GM23338 (cell line): Measurements from ENCODE around the gene PKIB. TPM values are rescaled to one million over a fixed set of nuclear protein-coding genes. Genes with fewer than 3 reads are reported as not detected.
A peak's percentile ranks its signal among the peaks of the same experiment; 100 is the strongest.

Experiments
- ATAC-seq: fragments of 200-7000 bp; cut with Tn5 transposase; 3 replicates; pipeline ENCODE4 v1.9.1; 2020
- DNase-seq: peaks from one replicate; pipeline ENCODE4 v3.0.0-alpha.2; 2015; ENCODE audit warnings: low spot score
- H2AFZ ChIP-seq: fragments of 200-600 bp; sonication (generic); 2 replicates; pipeline ENCODE4 v1.8.0; 2016; ENCODE audit warnings: antibody characterized with exemption, mild to moderate bottlenecking, moderate library complexity
- H3F3A ChIP-seq: fragments of 200-600 bp; sonication (generic); replicated peaks from 2 replicates; pipeline ENCODE4 v1.8.0; 2017; ENCODE audit warnings: antibody characterized with exemption, mixed run types, low read depth
- H3K27ac ChIP-seq: fragments of 200-600 bp; sonication (generic); 2 replicates; pipeline ENCODE4 v1.6.1; 2016; ENCODE audit warnings: low read depth
- H3K27me3 ChIP-seq: fragments of 200-600 bp; sonication (generic); 2 replicates; pipeline ENCODE4 v1.8.0; 2016; ENCODE audit warnings: mild to moderate bottlenecking, mixed run types, moderate library complexity; ENCODE audit not compliant: insufficient read depth
- H3K36me3 ChIP-seq: fragments of 200-600 bp; sonication (generic); 2 replicates; pipeline ENCODE4 v1.8.0; 2016; ENCODE audit warnings: mild to moderate bottlenecking; ENCODE audit not compliant: insufficient read depth
- H3K4me1 ChIP-seq: fragments of 200-600 bp; sonication (generic); 2 replicates; pipeline ENCODE4 v1.8.0; 2016; ENCODE audit warnings: mild to moderate bottlenecking, moderate library complexity; ENCODE audit not compliant: insufficient read depth
- H3K4me2 ChIP-seq: fragments of 200-600 bp; sonication (generic); 2 replicates; pipeline ENCODE4 v1.7.1; 2017; ENCODE audit warnings: mixed run types
- H3K4me3 ChIP-seq: fragments of 200-600 bp; sonication (generic); 2 replicates; pipeline ENCODE4 v1.6.1; 2016; ENCODE audit warnings: mixed run types
- H3K79me2 ChIP-seq: fragments of 200-600 bp; sonication (generic); replicated peaks from 2 replicates; pipeline ENCODE4 v1.8.0; 2017; ENCODE audit warnings: mild to moderate bottlenecking; ENCODE audit not compliant: insufficient read depth
- H3K9me2 ChIP-seq: fragments of 200-600 bp; sonication (generic); 2 replicates; pipeline ENCODE4 v1.8.0; 2017; ENCODE audit not compliant: insufficient read depth
- H4K20me1 ChIP-seq: fragments of 200-600 bp; sonication (generic); replicated peaks from 2 replicates; pipeline ENCODE4 v1.8.0; 2017; ENCODE audit warnings: mild to moderate bottlenecking; ENCODE audit not compliant: insufficient read depth
- H3K27ac Mint-ChIP-seq: 2 replicates; pipeline ENCODE4 v1.8.0; 2020; ENCODE audit warnings: inconsistent platforms, mild to moderate bottlenecking, moderate library complexity, mixed read lengths
- H3K27me3 Mint-ChIP-seq: 3 replicates; pipeline ENCODE4 v1.8.0; 2022; ENCODE audit warnings: low read depth, mild to moderate bottlenecking, moderate library complexity, mixed read lengths, inconsistent platforms; ENCODE audit not compliant: insufficient read depth, poor library complexity
- H3K36me3 Mint-ChIP-seq: 3 replicates; pipeline ENCODE4 v1.8.0; 2021; ENCODE audit warnings: low read depth, mild to moderate bottlenecking, inconsistent platforms, moderate library complexity, mixed read lengths
- H3K4me1 Mint-ChIP-seq: 3 replicates; pipeline ENCODE4 v1.8.0; 2020; ENCODE audit warnings: mild to moderate bottlenecking, inconsistent platforms, mixed read lengths
- H3K4me3 Mint-ChIP-seq: 3 replicates; pipeline ENCODE4 v1.8.0; 2021; ENCODE audit warnings: moderate library complexity, mild to moderate bottlenecking, inconsistent platforms, mixed read lengths
- H3K9me3 Mint-ChIP-seq: 3 replicates; pipeline ENCODE4 v1.8.0; 2020; ENCODE audit warnings: moderate library complexity, mild to moderate bottlenecking, inconsistent platforms, mixed read lengths
- CREB1 ChIP-seq: fragments of 250-450 bp; sonication (Bioruptor Pico); IDR thresholded peaks from 2 replicates; pipeline ENCODE4 v1.5.0; 2020; ENCODE audit warnings: low read depth, mild to moderate bottlenecking, moderate library complexity
- CTCF ChIP-seq, 2 experiments: fragments of 200-600 bp in 1 of 2; sonication (generic) in 1 of 2; conservative IDR thresholded peaks; 2 replicates each; pipeline versions ENCODE4 v1.5.1 to v1.6.1; 2016 to 2017; ENCODE audit warnings: antibody characterized with exemption in 2 of 2, low read depth in 2 of 2, mild to moderate bottlenecking in 2 of 2, moderate library complexity in 1 of 2
- ETS1 ChIP-seq: IDR thresholded peaks from 2 replicates; pipeline ENCODE4 v1.6.1; 2016; ENCODE audit warnings: antibody characterized with exemption
- EZH2 ChIP-seq: fragments of 200-600 bp; sonication (generic); IDR thresholded peaks from one replicate; pipeline ENCODE4 v1.8.0; 2017; ENCODE audit warnings: antibody characterized with exemption, mild to moderate bottlenecking, low read depth; ENCODE audit not compliant: unreplicated experiment
- EZH2phosphoT487 ChIP-seq: fragments of 200-600 bp; sonication (generic); IDR thresholded peaks from one replicate; pipeline ENCODE4 v1.8.1; 2018; ENCODE audit warnings: antibody characterized with exemption; ENCODE audit not compliant: unreplicated experiment
- JUNB ChIP-seq: IDR thresholded peaks from one replicate; pipeline ENCODE4 v1.6.1; 2016; ENCODE audit warnings: antibody characterized with exemption; ENCODE audit not compliant: unreplicated experiment
- NANOG ChIP-seq: IDR thresholded peaks from 2 replicates; pipeline ENCODE4 v1.6.1; 2016; ENCODE audit warnings: antibody characterized with exemption, borderline replicate concordance
- POLR2AphosphoS5 ChIP-seq: IDR thresholded peaks from 2 replicates; pipeline ENCODE4 v1.6.1; 2016; ENCODE audit warnings: antibody characterized with exemption, low read depth
- STAT1 ChIP-seq: IDR thresholded peaks from one replicate; pipeline ENCODE4 v1.6.1; 2016; ENCODE audit warnings: antibody characterized with exemption; ENCODE audit not compliant: unreplicated experiment
- ZNF114 ChIP-seq: fragments of 250-450 bp; sonication (Bioruptor Pico); IDR thresholded peaks from 2 replicates; pipeline ENCODE4 v1.5.0; 2020; ENCODE audit warnings: mild to moderate bottlenecking, moderate library complexity
- ZNF331 ChIP-seq: fragments of 250-450 bp; sonication (Bioruptor Pico); IDR thresholded peaks from 2 replicates; pipeline ENCODE4 v1.5.0; 2020; ENCODE audit warnings: low read depth, mild to moderate bottlenecking, moderate library complexity
- polyA plus RNA-seq: library from polyadenylated mRNA; unstranded; fragments of >200 nt; fragmentation: Nextera tagmentation; extraction: Ambion mirVana; gene quantifications from 2 replicates; pipeline ENCODE4 v1.2.1, GENCODE V29; 2016
- total RNA-seq: library from RNA; depleted of rRNA; stranded (reverse); fragments of >200 nt; shearing (Covaris generic); gene quantifications from 2 replicates; pipeline ENCODE4 v1.2.3, GENCODE V29; 2014

Gene PKIB
- total and polyA plus RNA-seq, 2 experiments from 2014 or later, result 125 to 170 TPM

GRCh38 chr6:122616877-122617276 is 6.7 kb downstream of the PKIB start:
- Histone ChIP-seq H3K79me2 (peaks cover 12% of the 10 kb centered on the region), H3K4me3 (no peak overlapping the region), H2AFZ (no peak overlapping the region), H3K27ac (no peak overlapping the region), H3K4me2 (no peak overlapping the region), H4K20me1 (peaks cover 4% of the 10 kb centered on the region; the same call in 1 of the 2 replicates), H3K4me1 (no peaks in the 10 kb centered on the region), H3K27me3 (peaks cover 8% of the 10 kb centered on the region), H3K9me2 (no peaks in the 10 kb centered on the region), H3F3A (no peaks in the 10 kb centered on the region), H3K36me3 (no peaks in the 10 kb centered on the region)
- Mint-ChIP-seq H3K36me3 (peaks cover 18% of the 10 kb centered on the region), H3K9me3 (no peaks in the 10 kb centered on the region), H3K4me3 (no peak overlapping the region), H3K27me3 (no peaks in the 10 kb centered on the region), H3K27ac (no peak overlapping the region; the same call in 1 of the 2 replicates), H3K4me1 (peaks cover 14% of the 10 kb centered on the region)
- ATAC-seq, result no peak
- TF ChIP-seq NANOG, result no peak
- TF ChIP-seq ZNF114 (CRISPR knock-in tag), result no peak
- no peak for TF ChIP-seq CTCF (conservative IDR thresholded peaks at IDR 0.05; ENCODE audit: low read depth in 2 of 2)
- no peak for TF ChIP-seq POLR2AphosphoS5
- TF ChIP-seq CREB1, result no peak
- TF ChIP-seq ETS1, result no peak
- DNase-seq, result no peak

- DNase-seq, result peak; percentile 43
- H2AFZ ChIP-seq, result no peak overlapping the region
Observed at GRCh38 chr6:122619309-122619708, 9.1 kb downstream of the PKIB start.

More at GRCh38 chr6:122619309-122619708, 9.1 kb downstream of the PKIB start:
- no peaks in the 10 kb centered on the region for H3K9me3 Mint-ChIP-seq
- Histone ChIP-seq H3K4me2 (no peak overlapping the region), H3K27me3 (no peaks in the 10 kb centered on the region), H3F3A (no peaks in the 10 kb centered on the region), H3K36me3 (no peaks in the 10 kb centered on the region), H3K27ac (no peak overlapping the region), H3K79me2 (no peaks in the 10 kb centered on the region; the same call in 1 of the 2 replicates), H3K4me1 (no peaks in the 10 kb centered on the region), H3K9me2 (no peaks in the 10 kb centered on the region), H4K20me1 (peaks cover 14% of the 10 kb centered on the region; the same call in 1 of the 2 replicates), H3K4me3 (no peak overlapping the region)
- peaks cover 14% of the 10 kb centered on the region for H3K4me1 Mint-ChIP-seq
- H3K27ac Mint-ChIP-seq, result no peak overlapping the region
- ATAC-seq, result peak; percentile 72
- peaks cover 16% of the 10 kb centered on the region for H3K36me3 Mint-ChIP-seq
- H3K27me3 Mint-ChIP-seq, result no peaks in the 10 kb centered on the region
- TF ChIP-seq STAT1, result no peak
- no peak for TF ChIP-seq CTCF (conservative IDR thresholded peaks at IDR 0.05; ENCODE audit: low read depth in 2 of 2)
- TF ChIP-seq JUNB, result no peak
- TF ChIP-seq EZH2phosphoT487, result no peak
- TF ChIP-seq CREB1, result no peak
- TF ChIP-seq ETS1, result no peak
- no peak for TF ChIP-seq EZH2
- no peak for TF ChIP-seq ZNF331 (CRISPR knock-in tag)
- TF ChIP-seq POLR2AphosphoS5, result no peak
- H3K4me3 Mint-ChIP-seq, result no peak overlapping the region
